H1 (cell line): ENCODE measurements around the gene PPP6C. TPM values are rescaled to one million over a fixed set of nuclear protein-coding genes. Genes with fewer than 3 reads are reported as not detected.

ENCODE experiments used
- BCL11A ChIP-seq, 2 experiments: IDR thresholded peaks; one replicate each; pipeline ENCODE4 v1.6.1; 2011; ENCODE audit warnings: low read depth in 2 of 2, low read length in 2 of 2, mild to moderate bottlenecking in 2 of 2
- CHD7 ChIP-seq: fragments of 300-600 bp; sonication (generic); IDR thresholded peaks from 2 replicates; pipeline ENCODE4 v1.7.1; 2012; ENCODE audit warnings: low read length, moderate library complexity, mild to moderate bottlenecking, inconsistent platforms; ENCODE audit not compliant: insufficient replicate concordance
- JUND ChIP-seq: IDR thresholded peaks from 2 replicates; pipeline ENCODE4 v1.6.1; 2011; ENCODE audit warnings: mild to moderate bottlenecking, improper control_type of control experiment, low read length
- TEAD4 ChIP-seq: IDR thresholded peaks from 2 replicates; pipeline ENCODE4 v1.6.1; 2012; ENCODE audit warnings: low read depth, low read length, inconsistent platforms, mixed read lengths
- polyA plus RNA-seq, 7 experiments: library from polyadenylated mRNA; depleted of rRNA in 3 of 7; stranded (reverse) in 5 of 7; unstranded in 2 of 7; fragments of >200 nt in 5 of 7; fragments of 200-250 nt in 2 of 7; gene quantifications; 1 replicate in 5 of 7; 2 replicates in 1 of 7; 4 replicates in 1 of 7; pipeline versions ENCODE4 v1.2.1 to v1.2.3, GENCODE V29; 2011 to 2013; ENCODE audit warnings: missing spikeins in 2 of 7, mixed read lengths in 2 of 7
- total RNA-seq: library from RNA; stranded (reverse); fragmentation: NEBNext Ultra II Directional; extraction: Animal tissue kit (Norgen Biotek cat#: 25700); gene quantifications from 2 replicates; pipeline ENCODE4 v1.2.1, GENCODE V29; 2021

The PPP6C gene
- total and polyA plus RNA-seq, 2 of the 8 experiments (the other 6 are each of a cell fraction or from before 2014, with no cell fraction given) = 22.8 to 52.3 TPM

GRCh38 chr9:125137200-125137599 is 52.4 kb downstream of the PPP6C start (continued):
- TF ChIP-seq JUND = no peak
- TF ChIP-seq TEAD4 = no peak
- no peak for TF ChIP-seq CHD7
- no peak for TF ChIP-seq BCL11A (IDR thresholded peaks at IDR 0.05; ENCODE audit: low read depth in 2 of 2, low read length in 2 of 2)
- TF ChIP-seq, all 59 proteins: peak for 0
